Embryonic facial prominence (tissue), 1 donor: ENCODE data around the gene FAT1.
A peak's percentile ranks its signal among the peaks of the same experiment; 100 is the strongest.
"Not testable (repeated sequence)": the region's sequence is repeated elsewhere in the genome, so short reads cannot be mapped to it uniquely, and the experiment has no call there.

Source experiments
- DNase-seq: peaks from one replicate; pipeline ENCODE4 v3.0.0-alpha.2; 2016; ENCODE audit errors: extremely low spot score

FAT1 gene

DNA sequence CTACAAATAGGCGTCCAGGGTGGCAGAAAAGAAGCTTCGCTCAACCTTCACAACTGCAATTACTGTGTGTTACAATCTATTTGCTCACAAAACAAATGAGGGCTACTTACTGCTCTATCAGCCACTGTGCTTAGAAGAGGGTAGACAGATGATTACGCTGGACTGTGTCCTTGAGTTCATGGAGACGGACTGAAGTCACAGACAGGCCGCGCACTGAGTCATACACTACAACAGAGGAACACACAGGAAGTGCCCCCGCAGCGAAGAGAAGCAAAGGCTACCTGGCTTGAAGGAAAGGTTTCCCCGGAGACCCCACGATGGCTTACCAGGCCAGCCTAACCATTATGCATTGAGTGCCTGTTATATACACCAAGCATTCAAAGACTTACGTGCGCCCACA is 25.6 kb downstream of the FAT1 start:
- no peak for DNase-seq

DNA sequence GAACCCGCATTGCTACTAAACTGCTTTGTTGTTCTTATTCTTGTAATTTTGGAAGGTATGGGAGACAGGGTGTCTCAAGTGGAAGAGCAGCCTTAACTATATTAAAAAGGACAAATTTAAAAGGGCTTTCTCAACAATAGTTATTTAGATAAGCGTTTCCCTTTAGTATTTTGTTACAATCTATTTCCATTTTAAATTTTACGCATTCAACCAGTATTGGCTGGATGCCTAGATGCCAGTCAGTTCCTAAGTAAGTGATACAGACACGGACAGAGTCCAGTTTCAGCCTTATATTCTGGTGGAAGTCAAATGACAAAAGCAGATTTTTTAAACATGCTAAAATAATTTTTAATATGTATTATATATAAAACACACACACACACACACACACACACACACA is 28.3 kb downstream of the FAT1 start:
- no peak for DNase-seq

DNA sequence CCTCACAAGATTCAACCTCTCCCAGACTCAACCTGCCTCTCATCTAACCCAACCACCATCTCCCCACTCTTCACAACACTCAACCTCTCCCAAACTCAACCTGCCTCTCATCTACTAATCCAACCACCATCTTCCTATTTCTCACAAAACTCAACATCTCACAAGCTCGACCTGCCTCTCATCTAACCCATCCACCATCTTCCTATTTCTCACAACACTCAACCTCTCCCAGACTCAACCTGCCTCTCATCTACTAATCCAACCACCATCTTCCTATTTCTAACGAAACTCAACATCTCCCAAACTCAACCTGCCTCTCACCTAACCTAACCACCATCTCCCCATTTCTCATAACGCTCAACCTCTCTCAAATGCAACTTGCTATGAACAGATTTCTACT is 29.8 kb downstream of the FAT1 start:
- no peak for DNase-seq

DNA sequence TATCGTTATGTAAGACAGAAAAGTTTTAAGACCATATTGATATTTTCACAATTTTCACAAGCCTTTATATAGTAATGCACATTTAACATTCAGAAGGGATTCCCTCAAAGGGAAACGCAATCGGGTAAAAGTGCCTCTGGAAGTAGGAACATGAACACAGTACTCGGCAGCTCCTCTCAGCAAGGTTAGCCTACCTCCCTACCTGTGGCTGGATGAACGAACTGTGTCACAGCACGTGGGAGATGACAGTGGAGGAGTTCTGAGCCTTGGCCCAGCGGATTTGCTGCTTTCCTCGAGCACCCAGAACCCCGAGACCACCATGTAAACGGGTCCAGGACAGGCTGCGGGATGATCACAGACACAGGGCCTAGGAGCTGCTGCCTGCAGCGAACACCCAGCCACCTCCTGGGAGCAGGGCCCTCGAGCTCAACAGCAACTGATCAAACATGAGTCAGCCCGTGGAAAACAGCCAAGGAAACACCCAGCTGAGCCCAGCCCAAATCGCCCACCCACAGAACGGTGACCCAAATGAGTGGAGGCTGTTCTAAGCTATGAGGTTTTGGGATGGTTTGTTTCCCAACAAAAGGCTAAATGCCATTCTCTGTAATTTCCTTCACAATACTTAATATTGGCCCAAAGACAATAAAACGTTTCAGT is 30.4 kb downstream of the FAT1 start:
- DNase-seq = no peak

DNA sequence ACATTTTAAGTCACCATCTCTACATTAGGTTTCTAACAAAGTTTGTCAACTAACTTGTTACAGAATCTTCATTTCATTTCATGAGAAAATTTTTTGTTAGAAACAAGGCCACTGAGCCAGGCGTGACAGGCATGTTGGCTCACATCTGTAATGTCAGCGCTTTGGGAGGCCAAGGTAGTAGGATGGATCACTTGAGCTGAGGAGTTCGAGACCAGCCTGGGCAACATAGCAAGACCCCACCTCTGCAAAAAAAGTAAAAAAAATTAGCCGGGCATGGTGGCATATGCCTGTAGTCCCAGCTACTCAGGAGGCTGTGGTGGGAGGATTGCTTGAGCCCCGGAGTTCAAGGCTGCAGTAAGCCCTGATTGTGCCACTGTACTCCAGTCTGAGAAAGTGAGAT is 32.3 kb downstream of the FAT1 start:
- no peak for DNase-seq

DNA sequence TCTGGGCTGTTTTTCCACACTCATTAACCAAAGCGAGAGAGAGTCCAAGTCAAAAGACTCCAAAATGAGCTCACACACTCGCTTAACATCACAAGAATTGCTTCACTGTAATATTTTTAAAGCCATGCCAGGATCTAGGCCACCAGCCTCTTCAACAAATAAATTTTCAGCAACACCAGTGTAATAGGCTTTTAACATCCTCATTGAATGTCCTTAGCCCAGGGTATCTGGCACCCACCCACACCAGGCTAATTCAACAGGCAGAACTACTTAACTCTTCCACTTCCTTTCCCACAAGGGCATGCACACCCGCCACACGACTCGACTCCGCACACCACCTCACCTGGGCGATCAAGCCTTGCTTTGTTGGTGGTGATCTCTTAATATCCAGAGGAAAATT is 34.2 kb downstream of the FAT1 start:
- no peak for DNase-seq

DNA sequence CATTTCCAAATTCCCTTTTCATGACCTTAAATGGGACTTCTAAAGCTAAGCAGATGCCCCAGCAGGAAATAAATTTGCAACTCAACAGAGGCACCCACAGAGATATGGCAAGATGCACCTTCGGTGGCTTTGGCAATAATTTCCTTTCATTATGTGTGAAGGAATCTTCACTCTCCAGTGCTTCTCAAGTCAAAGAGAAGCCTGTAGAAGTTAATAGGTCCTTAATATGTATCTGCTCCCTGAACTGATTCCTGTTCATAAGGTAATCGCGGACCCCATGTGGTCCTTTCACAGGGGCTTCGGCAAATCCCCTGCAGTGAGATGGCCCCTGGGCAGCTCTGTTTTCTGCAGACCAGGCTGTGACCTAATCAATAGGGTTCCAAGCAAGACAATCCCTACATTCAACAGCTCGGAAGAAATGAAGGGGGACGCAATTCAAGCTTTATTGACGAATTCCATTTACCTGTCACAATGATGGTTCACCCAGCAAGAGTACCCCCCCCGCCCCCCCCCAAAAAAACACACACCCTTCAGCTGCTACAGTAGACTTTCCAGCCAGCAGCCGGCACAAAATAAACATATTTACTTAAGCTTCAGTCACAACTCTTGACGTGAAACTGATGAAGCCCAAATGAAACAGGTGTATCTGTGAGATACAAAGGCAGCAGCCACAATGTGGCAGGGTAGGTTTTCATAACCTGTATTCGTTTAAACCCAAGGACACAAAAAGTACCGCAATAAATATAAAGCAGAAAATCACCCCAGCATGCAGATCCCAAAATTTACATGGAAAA is 35.3 kb downstream of the FAT1 start:
- DNase-seq = no peak

DNA sequence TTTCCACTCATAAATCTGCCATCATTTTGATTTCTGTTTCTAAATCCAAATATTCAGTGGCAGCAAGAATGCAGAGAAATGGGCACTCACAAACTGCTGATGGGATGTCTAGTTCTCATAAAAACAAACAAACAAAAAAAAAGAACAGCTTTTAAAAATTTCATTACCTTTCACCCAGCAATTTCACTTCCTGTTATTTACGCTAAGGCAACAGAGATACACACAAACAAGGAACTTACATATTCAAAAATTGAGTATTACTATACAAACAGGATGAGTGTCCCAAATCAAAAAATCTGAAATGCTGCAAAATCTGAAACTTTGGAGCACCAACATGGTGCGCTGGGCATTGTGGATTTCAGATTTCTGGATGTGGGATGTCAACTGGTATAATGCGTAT is 36.4 kb downstream of the FAT1 start:
- no peak for DNase-seq

DNA sequence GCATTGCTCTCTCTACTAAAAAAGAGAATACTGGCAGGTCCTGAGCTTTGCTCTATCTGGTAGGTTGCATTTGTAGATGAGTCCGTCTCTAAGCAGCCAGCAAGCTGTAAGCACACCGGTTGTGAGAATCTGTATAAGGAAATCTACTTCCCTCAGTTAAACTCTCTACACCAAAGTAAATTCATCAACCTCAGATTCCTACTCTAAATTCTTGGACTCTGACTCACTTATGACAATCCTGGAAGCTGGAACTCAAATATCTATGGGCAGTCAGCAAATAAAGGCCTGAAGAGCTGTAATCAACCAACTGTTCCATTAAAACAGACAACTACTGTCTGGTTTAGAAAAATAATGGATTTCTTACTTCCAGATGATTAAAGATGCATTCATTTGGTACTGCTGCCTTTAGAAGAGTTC is 37.9 kb downstream of the FAT1 start:
- DNase-seq = no peak

DNA sequence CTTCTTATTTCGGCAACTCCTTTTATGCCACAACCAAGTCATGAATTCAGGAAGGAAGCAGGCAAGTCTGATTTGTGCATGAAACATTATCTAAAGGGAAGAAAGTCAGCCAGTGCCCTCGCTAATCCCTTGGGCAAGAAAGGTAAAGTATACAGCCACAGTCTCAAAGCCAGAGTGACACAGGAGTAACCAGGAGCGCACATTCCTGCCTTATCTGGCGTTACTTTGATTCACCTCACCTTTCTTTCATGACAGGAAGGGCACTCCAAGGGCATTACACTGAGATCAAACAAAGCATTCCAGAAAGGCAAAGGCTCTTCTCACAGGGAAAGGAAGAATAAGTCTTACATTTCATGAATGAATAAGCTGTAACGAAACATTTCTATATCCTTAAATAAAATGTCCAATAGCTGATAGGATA is 38.8 kb downstream of the FAT1 start:
- DNase-seq = no peak

DNA sequence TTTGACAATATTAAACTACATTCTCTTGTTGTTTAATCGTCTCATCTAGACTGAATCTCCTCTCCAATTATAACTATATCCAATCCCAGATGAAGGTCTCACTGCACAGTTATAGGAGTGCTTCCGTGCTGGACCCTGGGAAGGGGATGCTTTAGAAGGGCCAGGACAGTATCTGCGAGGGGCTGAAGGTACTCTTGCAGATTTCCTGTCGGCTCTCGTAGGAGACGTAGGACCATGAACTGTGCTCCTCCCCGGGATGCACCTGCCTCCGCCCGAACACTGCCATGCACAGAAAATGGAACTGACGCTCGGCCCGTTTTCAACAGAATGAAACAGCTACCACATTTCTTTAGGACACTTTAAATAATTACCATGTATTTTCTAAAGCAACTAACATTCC is 39.4 kb downstream of the FAT1 start:
- no peak for DNase-seq

DNA sequence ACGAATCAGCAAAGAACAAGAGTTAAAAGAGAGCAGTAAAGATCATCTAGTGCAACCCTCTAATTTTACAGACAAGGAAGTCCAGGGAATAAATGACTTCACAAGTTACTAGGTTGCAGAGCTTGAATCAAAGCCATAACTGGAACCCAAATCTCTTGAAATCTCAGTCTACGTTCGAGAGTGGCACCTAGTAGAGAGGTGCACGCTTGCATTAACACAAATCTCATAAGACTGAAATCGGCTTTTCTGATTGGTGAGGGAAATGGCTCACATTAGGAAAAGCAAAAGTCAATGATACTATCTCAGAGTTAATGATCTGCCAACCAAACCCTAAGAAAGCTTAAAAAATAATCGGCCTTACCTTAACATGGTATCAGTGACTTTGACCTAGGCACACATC is 43.0 kb downstream of the FAT1 start:
- DNase-seq = no peak

DNA sequence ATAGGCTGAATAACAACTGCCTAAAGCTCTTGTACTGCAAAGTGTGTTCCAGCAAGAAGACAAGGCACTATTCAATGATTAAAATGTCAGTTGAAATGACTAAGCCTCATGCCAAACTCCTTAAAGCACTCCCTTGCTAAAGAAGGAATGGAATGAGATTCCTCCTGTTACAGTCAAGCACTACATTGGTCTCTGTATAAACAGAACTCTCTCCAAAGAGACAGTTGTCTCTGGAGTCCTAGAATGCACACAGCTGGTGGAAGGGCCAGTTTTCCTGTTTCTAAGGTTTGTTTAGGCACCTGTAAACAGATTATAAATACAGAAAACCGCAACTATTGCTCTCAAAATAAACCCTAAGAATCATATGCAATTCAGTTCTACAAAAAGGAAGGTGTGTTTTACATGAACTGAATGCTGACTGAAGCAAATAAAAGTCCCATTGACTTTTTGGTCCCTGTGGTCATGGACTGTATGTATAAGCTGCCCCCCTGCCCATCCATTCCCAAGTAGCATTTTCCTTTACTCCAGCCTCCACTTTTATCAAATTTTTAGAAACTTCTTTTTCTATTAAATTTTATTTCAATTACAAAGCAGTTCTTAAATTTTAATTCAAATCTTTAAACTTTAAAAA is 47.0 kb downstream of the FAT1 start:
- peak; percentile 53 for DNase-seq

DNA sequence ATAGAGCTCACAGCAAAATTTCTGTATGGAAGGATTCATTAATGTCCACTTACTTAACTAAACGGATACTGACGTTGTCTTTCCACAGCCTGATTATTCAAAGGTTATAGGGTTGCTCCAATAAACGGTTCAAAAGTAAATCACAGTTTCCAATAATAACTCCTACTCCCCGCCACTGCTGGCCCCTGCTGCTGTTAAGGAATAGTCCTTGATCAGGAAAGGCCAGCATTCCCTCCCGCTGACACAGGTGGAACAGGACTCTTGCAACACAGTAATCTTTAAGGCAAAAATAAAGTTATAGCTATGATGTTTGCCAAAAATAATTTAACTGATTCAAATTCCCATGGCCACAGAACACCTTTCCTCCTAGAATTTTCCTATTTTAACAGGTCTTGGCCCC is 53.9 kb downstream of the FAT1 start:
- no peak for DNase-seq

DNA sequence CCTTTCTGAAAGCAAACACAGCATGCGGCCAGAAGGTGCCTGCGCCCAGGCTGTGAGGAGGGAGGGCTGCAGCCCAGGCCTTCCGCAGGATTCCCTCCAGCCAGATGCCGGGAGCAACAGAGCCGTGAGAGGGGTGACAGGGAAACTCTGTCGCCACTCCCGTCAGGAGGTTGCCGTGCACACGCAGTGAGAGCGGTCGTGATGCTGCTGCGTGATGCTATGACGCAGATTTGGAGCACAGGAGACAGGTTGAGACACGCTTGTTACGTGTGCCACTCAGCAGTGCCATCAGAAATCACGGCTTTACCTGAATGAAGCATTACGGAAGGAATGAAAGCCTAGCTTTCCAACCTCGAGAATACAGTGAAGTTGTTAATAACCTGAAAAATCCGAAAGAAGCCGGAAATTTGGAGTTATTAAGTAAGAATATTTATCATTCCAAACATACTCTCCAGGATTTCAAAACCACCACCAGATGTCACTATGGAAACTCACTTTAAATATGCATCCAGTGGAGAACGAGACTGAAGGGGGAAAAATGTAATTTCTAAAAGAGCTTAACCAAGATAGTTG is 54.4 kb downstream of the FAT1 start:
- DNase-seq = peak; percentile 55

DNA sequence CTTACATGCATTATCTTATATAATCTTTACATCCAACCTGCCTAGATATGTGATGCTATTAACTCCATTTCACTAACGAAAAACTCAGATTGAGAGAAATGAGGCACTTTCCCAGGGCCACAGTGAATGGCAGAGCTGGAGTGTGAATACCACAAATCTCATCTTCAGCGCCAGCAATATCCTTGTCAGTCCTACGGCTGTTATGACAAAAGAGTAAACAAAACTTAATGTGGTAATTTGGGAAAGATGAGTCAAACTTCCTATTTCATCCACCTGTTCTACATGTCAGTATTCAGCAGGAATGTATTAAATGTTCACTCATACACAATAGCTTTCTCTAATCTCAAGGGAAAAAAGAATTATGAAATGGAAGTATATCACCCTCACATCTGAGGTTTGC is 56.9 kb downstream of the FAT1 start:
- DNase-seq = no peak

DNA sequence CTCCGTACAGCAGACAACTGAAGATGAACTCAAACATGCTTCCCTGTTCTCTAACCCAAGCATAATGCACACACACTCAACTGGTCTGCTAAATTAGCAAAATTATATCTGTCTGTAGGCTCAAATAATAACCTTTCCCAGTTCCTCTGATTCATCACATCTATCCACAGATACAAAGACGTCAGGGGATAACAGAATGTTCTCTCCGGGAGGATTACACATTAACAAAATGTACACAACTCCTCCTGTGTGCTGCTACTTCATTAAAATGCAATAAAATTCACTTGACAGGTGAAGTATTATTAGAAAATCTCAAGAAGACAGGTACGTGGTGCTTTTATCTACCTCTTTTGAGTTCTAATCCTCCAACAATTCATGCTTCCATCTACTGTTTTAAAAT is 57.4 kb downstream of the FAT1 start:
- no peak for DNase-seq

DNA sequence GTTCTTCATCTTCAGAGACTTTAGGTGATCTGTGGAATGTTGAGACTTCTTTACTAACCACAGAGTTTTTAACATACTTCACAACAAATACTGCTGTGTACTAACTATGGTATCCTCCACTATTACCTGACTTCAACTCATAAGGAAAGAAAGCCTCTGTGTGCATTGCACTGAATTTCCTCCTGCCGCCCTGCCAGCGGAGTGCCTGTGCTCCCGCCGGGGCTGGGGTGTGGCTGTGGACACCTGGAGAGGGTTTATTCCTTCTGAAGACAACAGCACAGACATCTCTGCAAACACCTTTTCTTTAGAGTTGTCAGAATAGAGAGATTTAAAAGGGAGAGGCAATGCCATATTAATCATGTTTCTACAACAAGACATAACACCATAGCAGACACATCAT is 63.3 kb downstream of the FAT1 start:
- DNase-seq = no peak

DNA sequence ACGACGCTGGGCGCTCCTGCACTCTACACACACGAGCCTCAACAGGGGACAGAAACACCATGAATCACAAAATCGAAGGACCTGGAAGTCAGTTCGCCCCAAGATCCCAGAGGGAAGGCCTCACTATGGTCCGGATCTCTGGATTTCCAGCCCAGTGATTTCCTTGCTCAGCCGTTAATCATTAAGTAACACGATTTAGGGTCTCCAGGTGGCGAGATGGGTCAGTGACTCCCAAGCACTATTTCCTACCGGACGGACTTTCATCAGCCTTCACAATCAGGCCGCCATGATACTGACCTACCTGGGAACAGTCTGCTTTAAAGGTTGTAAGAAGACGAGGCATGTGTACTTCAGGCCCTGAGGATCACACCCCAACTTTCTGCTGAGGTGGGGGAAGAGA is 63.7 kb downstream of the FAT1 start:
- DNase-seq = no peak

DNA sequence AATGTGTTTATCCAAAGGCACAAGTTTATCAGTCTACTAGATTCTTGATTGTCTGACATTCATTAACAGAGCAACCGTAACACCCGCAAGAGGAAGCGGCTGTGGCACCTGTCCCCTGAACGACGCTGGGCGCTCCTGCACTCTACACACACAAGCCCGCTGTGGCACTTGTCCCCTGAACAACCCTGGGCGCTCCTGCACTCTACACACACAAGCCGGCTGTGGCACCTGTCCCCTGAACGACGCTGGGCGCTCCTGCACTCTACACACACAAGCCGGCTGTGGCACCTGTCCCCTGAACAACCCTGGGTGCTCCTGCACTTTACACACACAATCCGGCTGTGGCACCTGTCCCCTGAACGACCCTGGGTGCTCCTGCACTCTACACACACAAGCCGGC is 64.2 kb downstream of the FAT1 start:
- not testable (repeated sequence) for DNase-seq

DNA sequence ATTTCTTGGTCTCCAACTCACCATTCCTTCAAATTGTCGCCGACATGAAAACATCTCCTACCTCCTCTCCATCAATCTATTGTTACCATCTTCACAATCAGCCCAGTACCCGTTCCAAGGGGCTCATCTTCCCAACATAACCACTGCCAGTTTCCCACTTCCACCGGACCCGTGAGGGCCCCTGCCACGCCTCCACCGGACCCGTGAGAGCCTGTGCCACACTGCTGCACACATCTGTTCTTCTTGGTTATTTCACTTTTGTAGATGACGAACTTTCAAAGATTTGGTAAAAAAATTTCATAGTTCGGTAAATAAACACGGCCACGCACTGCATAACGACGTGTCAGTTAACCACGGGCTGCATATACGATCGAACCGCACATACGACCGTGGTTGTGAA is 65.0 kb downstream of the FAT1 start:
- DNase-seq = no peak

DNA sequence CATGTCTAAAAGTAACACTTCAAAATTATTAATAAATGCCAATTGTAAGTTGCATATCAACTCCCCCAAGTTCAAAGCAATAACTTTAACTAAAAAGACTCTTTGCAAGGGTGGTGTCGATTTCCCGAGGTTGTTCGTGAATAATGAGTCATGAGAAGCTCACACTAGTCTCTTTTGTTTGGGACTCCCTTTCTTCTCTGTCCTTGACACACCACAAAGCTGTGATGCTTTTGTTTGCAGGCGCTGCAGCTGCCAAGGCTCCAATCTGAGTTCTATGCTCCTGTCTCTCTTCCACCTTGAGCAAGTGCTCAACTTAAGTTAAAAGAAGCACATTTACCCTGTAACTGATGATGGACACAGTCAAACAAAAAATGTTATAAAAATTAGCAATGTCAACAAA is 65.9 kb downstream of the FAT1 start:
- no peak for DNase-seq

DNA sequence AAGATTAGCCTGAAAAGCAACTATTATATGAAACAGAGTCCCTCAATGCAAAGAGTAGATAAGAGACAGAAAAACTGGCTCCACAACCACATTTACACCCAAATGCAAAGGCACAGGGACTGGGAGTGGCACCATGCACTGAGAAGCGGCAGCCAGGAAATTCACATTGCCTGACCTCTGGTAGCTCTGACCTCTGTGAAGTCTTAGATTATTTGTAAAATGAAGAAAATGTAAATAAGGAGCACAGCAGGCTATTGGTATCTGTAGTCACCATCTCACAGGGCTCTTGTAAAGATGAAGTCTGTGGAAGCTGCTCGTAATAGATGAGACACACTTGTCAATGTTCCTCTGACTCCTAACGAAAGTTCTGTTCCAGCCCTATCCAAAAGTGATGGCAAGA is 69.7 kb downstream of the FAT1 start:
- DNase-seq = no peak
